IPS DF 4.7 (cell line): ENCODE results near the gene ITK.

Source experiments
- DNase-seq: peaks from one replicate; pipeline ENCODE4 v3.0.0-alpha.2; 2013; ENCODE audit warnings: low spot score; ENCODE audit errors: extremely low read depth

Gene ITK

GRCh38 chr5:157279605-157280239 is 99.1 kb downstream of the ITK start:
- DNase-seq, result no peak

GRCh38 chr5:157280927-157281326 is 100.3 kb downstream of the ITK start:
- DNase-seq, result no peak

- DNase-seq, result no peak
Measured at GRCh38 chr5:157282150-157282549, 101.5 kb downstream of the ITK start.

- no peak for DNase-seq
Measured at GRCh38 chr5:157283434-157283833, 102.8 kb downstream of the ITK start.

- no peak for DNase-seq
Measured at GRCh38 chr5:157284458-157285212, 104.0 kb downstream of the ITK start.

GRCh38 chr5:157285310-157286035 is 104.8 kb downstream of the ITK start:
- no peak for DNase-seq

- no peak for DNase-seq
Measured at GRCh38 chr5:157286761-157287211, 106.1 kb downstream of the ITK start.

GRCh38 chr5:157288405-157289163 is 107.9 kb downstream of the ITK start:
- no peak for DNase-seq

GRCh38 chr5:157289164-157289819 is 108.7 kb downstream of the ITK start:
- no peak for DNase-seq

- DNase-seq, result no peak
Measured at GRCh38 chr5:157290156-157290980, 109.7 kb downstream of the ITK start.

GRCh38 chr5:157290981-157291711 is 110.5 kb downstream of the ITK start:
- no peak for DNase-seq

- DNase-seq, result no peak
Measured at GRCh38 chr5:157292599-157292998, 112.0 kb downstream of the ITK start.

- DNase-seq, result no peak
Measured at GRCh38 chr5:157294407-157295091, 113.9 kb downstream of the ITK start.

- no peak for DNase-seq
Measured at GRCh38 chr5:157295247-157295646, 114.6 kb downstream of the ITK start.

- DNase-seq, result no peak
Measured at GRCh38 chr5:157300564-157300963, 119.9 kb downstream of the ITK start.

GRCh38 chr5:157301066-157301465 is 120.4 kb downstream of the ITK start:
- no peak for DNase-seq

- no peak for DNase-seq
Measured at GRCh38 chr5:157303023-157303422, 122.4 kb downstream of the ITK start.

- DNase-seq, result no peak
Measured at GRCh38 chr5:157303667-157304327, 123.2 kb downstream of the ITK start.
